Dedifferentiated amniotic fluid mesenchymal stem cell (primary cell): ENCODE measurements around the gene KDM3B.
A peak's percentile ranks its signal among the peaks of the same experiment; 100 is the strongest.
"Not testable (repeated sequence)": the region's sequence is repeated elsewhere in the genome, so short reads cannot be mapped to it uniquely, and the experiment has no call there.

Experiments used
- DNase-seq: peaks from one replicate; pipeline ENCODE4 v3.0.0-alpha.2; 2016; ENCODE audit errors: extremely low spot score

Gene KDM3B

GRCh38 chr5:138402640-138403039 lies 50.2 kb downstream of the KDM3B start:
- DNase-seq = no peak

GRCh38 chr5:138408023-138408422 lies 55.5 kb downstream of the KDM3B start:
- no peak for DNase-seq

- not testable (repeated sequence) for DNase-seq
Measured at GRCh38 chr5:138410996-138411640, 58.6 kb downstream of the KDM3B start.

GRCh38 chr5:138418444-138418843 lies 66.0 kb downstream of the KDM3B start:
- no peak for DNase-seq

- no peak for DNase-seq
Measured at GRCh38 chr5:138425079-138425478, 72.6 kb downstream of the KDM3B start.

- no peak for DNase-seq
Measured at GRCh38 chr5:138435943-138436342, 83.5 kb downstream of the KDM3B start.

- no peak for DNase-seq
Measured at GRCh38 chr5:138438003-138438723, 85.7 kb downstream of the KDM3B start.

GRCh38 chr5:138438724-138439476 lies 86.4 kb downstream of the KDM3B start, which contains the start of gene REEP2:
REEP2 (plus strand) TSS chr5:138439057; CDS start chr5:138439209, 152 bp downstream.
- DNase-seq = no peak

GRCh38 chr5:138439477-138440158 lies 87.1 kb downstream of the KDM3B start:
- DNase-seq = no peak

- DNase-seq = no peak
Measured at GRCh38 chr5:138440159-138441073, 87.9 kb downstream of the KDM3B start.

- no peak for DNase-seq
Measured at GRCh38 chr5:138441221-138441620, 88.7 kb downstream of the KDM3B start.

- no peak for DNase-seq
Measured at GRCh38 chr5:138444078-138444773, 91.7 kb downstream of the KDM3B start.

- no peak for DNase-seq
Measured at GRCh38 chr5:138444774-138445546, 92.5 kb downstream of the KDM3B start.

GRCh38 chr5:138445547-138446271 lies 93.2 kb downstream of the KDM3B start:
- no peak for DNase-seq

GRCh38 chr5:138448070-138448469 lies 95.6 kb downstream of the KDM3B start:
- no peak for DNase-seq

- no peak for DNase-seq
Measured at GRCh38 chr5:138448481-138449398, 96.3 kb downstream of the KDM3B start.

GRCh38 chr5:138449501-138450239 lies 97.2 kb downstream of the KDM3B start:
- peak; percentile 83 for DNase-seq
